Panc1 (cell line): ENCODE results near the gene NUDT9. TPM values are rescaled to one million over a fixed set of nuclear protein-coding genes. Genes with fewer than 3 reads are reported as not detected.

Source experiments
- ATAC-seq: fragments of 200-7000 bp; cut with Tn5 transposase; 2 replicates; pipeline ENCODE4 v1.9.1; 2020; ENCODE audit warnings: mild to moderate bottlenecking, moderate library complexity
- BruUV-seq: library from RNA; stranded (reverse); fragments of 400-500 nt; replicated peaks from 2 replicates; lab custom pipeline; 2021; lab: Mats Ljungman, UMichigan
- CTCF ChIA-PET: fragments of 300-600 bp; sonication (Branson Sonifier 250); formaldehyde crosslinking; loops from one replicate; lab custom pipeline; 2022; ENCODE audit warnings: antibody characterized with exemption; lab: Charles Lee
- POLR2A ChIA-PET: fragments of 300-600 bp; sonication (Branson Sonifier 250); formaldehyde crosslinking; loops from one replicate; lab custom pipeline; 2022; ENCODE audit warnings: antibody characterized with exemption; lab: Charles Lee
- DNase-seq: peaks from one replicate; pipeline ENCODE4 v3.0.0-alpha.2; 2010; ENCODE audit warnings: low read depth, low spot score
- H3K27ac ChIP-seq: 2 replicates; pipeline ENCODE4 v1.5.1; 2011; ENCODE audit warnings: mild to moderate bottlenecking, low read length, inconsistent platforms
- H3K27me3 ChIP-seq: fragments of 200-500 bp; sonication (Bioruptor generic); 2 replicates; pipeline ENCODE4 v1.6.0; 2014; ENCODE audit warnings: low read length, inconsistent platforms; ENCODE audit not compliant: control insufficient read depth, insufficient read depth
- H3K36me3 ChIP-seq: fragments of 200-500 bp; sonication (Bioruptor generic); 2 replicates; pipeline ENCODE4 v1.5.1; 2014; ENCODE audit warnings: inconsistent platforms, mild to moderate bottlenecking, low read length, moderate library complexity; ENCODE audit not compliant: control insufficient read depth, insufficient read depth
- H3K4me1 ChIP-seq: 2 replicates; pipeline ENCODE4 v1.5.1; 2011; ENCODE audit warnings: inconsistent platforms, mild to moderate bottlenecking, low read length, moderate library complexity; ENCODE audit not compliant: control insufficient read depth, insufficient read depth
- H3K4me3 ChIP-seq, 2 experiments: 2 replicates each; pipeline ENCODE4 v1.5.1; 2011 to 2012; ENCODE audit warnings: low read depth in 2 of 2, low read length in 2 of 2, mild to moderate bottlenecking in 2 of 2, inconsistent platforms in 1 of 2, moderate library complexity in 1 of 2
- H3K9me3 ChIP-seq: fragments of 200-500 bp; sonication (Bioruptor generic); 2 replicates; pipeline ENCODE4 v1.5.1; 2014; ENCODE audit warnings: low read depth, mild to moderate bottlenecking, inconsistent platforms, low read length, moderate library complexity; ENCODE audit not compliant: control insufficient read depth, insufficient read depth
- CTCF ChIP-seq: fragments of 450-650 bp; IDR thresholded peaks from 2 replicates; pipeline ENCODE4 v1.5.1; 2017; ENCODE audit warnings: mild to moderate bottlenecking
- POLR2AphosphoS5 ChIP-seq: IDR thresholded peaks from 2 replicates; pipeline ENCODE4 v1.6.1; 2012; ENCODE audit warnings: mild to moderate bottlenecking, low read depth, low read length, moderate library complexity
- REST ChIP-seq, 2 experiments: IDR thresholded peaks; 2 replicates each; pipeline ENCODE4 v1.6.1; 2011 to 2012; ENCODE audit warnings: low read depth in 2 of 2, control low read depth in 1 of 2, low read length in 1 of 2, mild to moderate bottlenecking in 1 of 2, moderate library complexity in 1 of 2; ENCODE audit not compliant: insufficient read depth in 1 of 2
- SIN3A ChIP-seq: IDR thresholded peaks from 2 replicates; pipeline ENCODE4 v1.6.1; 2012; ENCODE audit warnings: low read depth, mild to moderate bottlenecking, low read length, moderate library complexity, borderline replicate concordance; ENCODE audit not compliant: insufficient read depth
- TCF7L2 ChIP-seq: IDR thresholded peaks from 2 replicates; pipeline ENCODE4 v1.6.1; 2011; ENCODE audit warnings: mild to moderate bottlenecking, low read depth, low read length, inconsistent platforms
- in situ Hi-C: cut with HindIII; loops from 2 replicates; pipeline ENCODE4 v1.10.0; 2016; ENCODE audit warnings: low sequenced_read_pairs, low pct_unique_long_range_greater_than_20kb
- intact Hi-C: fragments of 100-400 bp; cut with micrococcal nuclease; formaldehyde crosslinking; loops from one replicate; pipeline ENCODE4 v1.10.0; 2022; ENCODE audit not compliant: unreplicated experiment
- total RNA-seq: library from RNA; stranded (reverse); gene quantifications from one replicate; pipeline ENCODE4 v1.2.1, GENCODE V29; 2021; ENCODE audit not compliant: unreplicated experiment

The NUDT9 gene
- total RNA-seq, 1 experiment from 2014 or later, result 21.7 TPM

GRCh38 chr4:87426865-87427517, 4.6 kb downstream of the NUDT9 start:
- POLR2A ChIA-PET, result no interaction called here
- Histone ChIP-seq H3K36me3 (no peaks in the 10 kb centered on the region; the same call in 1 of the 2 replicates), H3K27ac (no peak overlapping the region), H3K9me3 (no peaks in the 10 kb centered on the region), H3K4me3 (no peak overlapping the region), H3K27me3 (no peaks in the 10 kb centered on the region), H3K4me1 (peaks cover 3% of the 10 kb centered on the region)
- no peak for TF ChIP-seq REST (IDR thresholded peaks at IDR 0.05; ENCODE audit: insufficient read depth in 1 of 2, low read depth in 2 of 2, low read length in 1 of 2)
- TF ChIP-seq TCF7L2, result no peak
- TF ChIP-seq POLR2AphosphoS5, result no peak
- TF ChIP-seq CTCF, result no peak
- no peak for TF ChIP-seq SIN3A
- CTCF ChIA-PET, result no interaction called here
- DNase-seq (no peak), ATAC-seq (no peak)
- in situ Hi-C loops (no loop called here), intact Hi-C loops (no loop called here)
- BruUV-seq, result no TSS peak

GRCh38 chr4:87427518-87427868, 5.1 kb downstream of the NUDT9 start:
- intact Hi-C loops (no loop called here), in situ Hi-C loops (no loop called here)
- ATAC-seq (no peak), DNase-seq (no peak)
- ChIA-PET CTCF (no interaction called here), POLR2A (no interaction called here)
- H3K36me3 ChIP-seq, result no peaks in the 10 kb centered on the region; the same call in 1 of the 2 replicates
- BruUV-seq, result no TSS peak
- H3K4me1 ChIP-seq, result peaks cover 3% of the 10 kb centered on the region
- no peaks in the 10 kb centered on the region for H3K9me3 ChIP-seq
- H3K27ac ChIP-seq, result no peak overlapping the region
- no peak for TF ChIP-seq CTCF
- TF ChIP-seq REST (IDR thresholded peaks at IDR 0.05; ENCODE audit: insufficient read depth in 1 of 2, low read depth in 2 of 2, low read length in 1 of 2), result no peak
- no peaks in the 10 kb centered on the region for H3K27me3 ChIP-seq
- H3K4me3 ChIP-seq, result no peak overlapping the region
